Upper lobe of left lung (tissue), 4 donors: ENCODE measurements around the gene ACP4.
"Not testable (repeated sequence)": the region's sequence is repeated elsewhere in the genome, so short reads cannot be mapped to it uniquely, and the experiment has no call there.

Experiments used
- CTCF ChIP-seq, 6 experiments: fragments of 450-650 bp in 4 of 6; fragments of 200-600 bp in 2 of 6; sonication (generic) in 2 of 6; IDR thresholded peaks; one replicate each; pipeline ENCODE4 v1.5.1; 2016 to 2019; ENCODE audit warnings: antibody characterized with exemption in 6 of 6
- EP300 ChIP-seq, 4 donors: sonication (generic); formaldehyde crosslinking; IDR thresholded peaks; one replicate each; pipeline ENCODE4 v1.5.1; 2017; ENCODE audit warnings: antibody characterized with exemption in 4 of 4, control low read depth in 2 of 4
- POLR2A ChIP-seq, 4 donors: fragments of 450-650 bp; IDR thresholded peaks; one replicate each; pipeline ENCODE4 v1.5.1; 2016 to 2017; ENCODE audit warnings: antibody characterized with exemption in 4 of 4, mild to moderate bottlenecking in 2 of 4
- POLR2AphosphoS5 ChIP-seq, 2 donors: sonication (generic); formaldehyde crosslinking; IDR thresholded peaks; one replicate each; pipeline ENCODE4 v1.5.1; 2017; ENCODE audit warnings: antibody characterized with exemption in 2 of 2

GRCh38 chr19:50783848-50784152, 6.4 kb upstream of the ACP4 start:
- TF ChIP-seq POLR2AphosphoS5, POLR2A, EP300 (IDR thresholded peaks at IDR 0.05): not testable (repeated sequence)
- peak in 1 of 6 experiments; percentile 0 for TF ChIP-seq CTCF (IDR thresholded peaks at IDR 0.05)
